ENCODE measurements around the gene AKR7A2. TPM values are rescaled to one million over a fixed set of nuclear protein-coding genes. Genes with fewer than 3 reads are reported as not detected.

AKR7A2 gene
- total and polyA plus RNA-seq, 9 of the 15 experiments (the other 6 are each of a cell fraction or from before 2014, with no cell fraction given), result 2.0 to 78.4 (median 49.4) TPM

- TF ChIP-seq RBM39 (optimal IDR thresholded peaks at IDR 0.05; ENCODE audit: low read depth, low read length) (no peak), YBX1 (IDR thresholded peaks at IDR 0.05) (no peak), HOMEZ (CRISPR knock-in tag; IDR thresholded peaks at IDR 0.05) (peak; percentile 78; the same call in 1 of the 2 replicates), ZNF274 (IDR thresholded peaks at IDR 0.05; ENCODE audit: borderline replicate concordance, low read depth, low read length) (no peak; the same call in 1 of the 2 replicates), ZBTB11 (CRISPR knock-in tag; IDR thresholded peaks at IDR 0.05) (peak in 1 of 3 experiments; percentile 54; a peak in 1 of 6 replicates), ZNF551 (CRISPR knock-in tag; IDR thresholded peaks at IDR 0.05) (no peak), ZNF174 (CRISPR knock-in tag; IDR thresholded peaks at IDR 0.05) (no peak), ZBED1 (IDR thresholded peaks at IDR 0.05) (no peak), PML (IDR thresholded peaks at IDR 0.05; ENCODE audit: low read length) (peak; percentile 60), BHLHE40 (IDR thresholded peaks at IDR 0.05; ENCODE audit: low read length) (no peak), TEAD1 (CRISPR knock-in tag; IDR thresholded peaks at IDR 0.05) (peak in 1 of 2 experiments; percentile 86; a peak in 2 of 4 replicates), CHD4 (IDR thresholded peaks at IDR 0.05; ENCODE audit: insufficient read depth, insufficient replicate concordance, low read depth, low read length, poor library complexity, severe bottlenecking) (no peak), PYGO2 (tag; IDR thresholded peaks at IDR 0.05) (no peak), HDAC6 (IDR thresholded peaks at IDR 0.05; ENCODE audit: low read depth, low read length) (peak; percentile 65; the same call in 1 of the 2 replicates), SNRNP70 (optimal IDR thresholded peaks at IDR 0.05; ENCODE audit: low read depth, low read length) (no peak), ZSCAN29 (IDR thresholded peaks at IDR 0.05) (peak; percentile 56; the same call in 1 of the 2 replicates)
- TF ChIP-seq, protein P1, sequence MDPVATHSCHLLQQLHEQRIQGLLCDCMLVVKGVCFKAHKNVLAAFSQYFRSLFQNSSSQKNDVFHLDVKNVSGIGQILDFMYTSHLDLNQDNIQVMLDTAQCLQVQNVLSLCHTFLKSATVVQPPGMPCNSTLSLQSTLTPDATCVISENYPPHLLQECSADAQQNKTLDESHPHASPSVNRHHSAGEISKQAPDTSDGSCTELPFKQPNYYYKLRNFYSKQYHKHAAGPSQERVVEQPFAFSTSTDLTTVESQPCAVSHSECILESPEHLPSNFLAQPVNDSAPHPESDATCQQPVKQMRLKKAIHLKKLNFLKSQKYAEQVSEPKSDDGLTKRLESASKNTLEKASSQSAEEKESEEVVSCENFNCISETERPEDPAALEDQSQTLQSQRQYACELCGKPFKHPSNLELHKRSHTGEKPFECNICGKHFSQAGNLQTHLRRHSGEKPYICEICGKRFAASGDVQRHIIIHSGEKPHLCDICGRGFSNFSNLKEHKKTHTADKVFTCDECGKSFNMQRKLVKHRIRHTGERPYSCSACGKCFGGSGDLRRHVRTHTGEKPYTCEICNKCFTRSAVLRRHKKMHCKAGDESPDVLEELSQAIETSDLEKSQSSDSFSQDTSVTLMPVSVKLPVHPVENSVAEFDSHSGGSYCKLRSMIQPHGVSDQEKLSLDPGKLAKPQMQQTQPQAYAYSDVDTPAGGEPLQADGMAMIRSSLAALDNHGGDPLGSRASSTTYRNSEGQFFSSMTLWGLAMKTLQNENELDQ (CRISPR knock-in tag; IDR thresholded peaks at IDR 0.05; ENCODE audit: borderline replicate concordance), result 0 out of 2 replicates have a peak, but pooled peaks have one; percentile 66
- TF ChIP-seq, protein P2, sequence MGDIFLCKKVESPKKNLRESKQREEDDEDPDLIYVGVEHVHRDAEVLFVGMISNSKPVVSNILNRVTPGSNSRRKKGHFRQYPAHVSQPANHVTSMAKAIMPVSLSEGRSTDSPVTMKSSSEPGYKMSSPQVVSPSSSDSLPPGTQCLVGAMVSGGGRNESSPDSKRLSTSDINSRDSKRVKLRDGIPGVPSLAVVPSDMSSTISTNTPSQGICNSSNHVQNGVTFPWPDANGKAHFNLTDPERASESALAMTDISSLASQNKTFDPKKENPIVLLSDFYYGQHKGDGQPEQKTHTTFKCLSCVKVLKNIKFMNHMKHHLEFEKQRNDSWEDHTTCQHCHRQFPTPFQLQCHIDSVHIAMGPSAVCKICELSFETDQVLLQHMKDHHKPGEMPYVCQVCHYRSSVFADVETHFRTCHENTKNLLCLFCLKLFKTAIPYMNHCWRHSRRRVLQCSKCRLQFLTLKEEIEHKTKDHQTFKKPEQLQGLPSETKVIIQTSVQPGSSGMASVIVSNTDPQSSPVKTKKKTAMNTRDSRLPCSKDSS (IDR thresholded peaks at IDR 0.05; ENCODE audit: low read depth, partially characterized antibody), result no peak
Measured at GRCh38 chr1:19311931-19312781, at the start of gene AKR7A2, which contains the start of gene SLC66A1 (continued).

Data from K562 (cell line).